HG03558 (cell line): Measurements from ENCODE around the gene SYT4.

Experiments used
- ATAC-seq: cut with Tn5 transposase; IDR thresholded peaks from one replicate; pipeline ENCODE4 v1.9.1; 2021; ENCODE audit warnings: moderate number of reproducible peaks; ENCODE audit not compliant: unreplicated experiment; ENCODE audit errors: extremely low read depth

Gene SYT4

DNA sequence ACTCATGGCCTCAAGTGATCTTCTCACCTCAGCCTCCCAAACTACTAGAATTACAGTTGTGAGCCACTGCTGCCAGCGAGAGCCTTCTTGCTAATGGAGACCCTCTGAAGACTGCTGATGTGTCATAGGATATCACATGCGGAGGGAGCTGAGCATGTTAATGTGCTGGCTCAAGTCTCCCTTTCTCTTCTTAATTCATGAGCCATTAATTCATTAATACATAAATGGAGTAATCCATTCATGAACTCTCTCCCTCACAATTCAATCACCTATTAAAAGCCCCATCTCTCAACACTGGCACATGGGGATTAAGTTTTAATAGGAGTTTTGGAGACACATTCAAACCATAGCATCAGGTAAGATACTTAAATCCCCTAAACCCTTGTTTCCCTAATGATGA lies 54.8 kb downstream of the SYT4 start:
- ATAC-seq, result no peak

DNA sequence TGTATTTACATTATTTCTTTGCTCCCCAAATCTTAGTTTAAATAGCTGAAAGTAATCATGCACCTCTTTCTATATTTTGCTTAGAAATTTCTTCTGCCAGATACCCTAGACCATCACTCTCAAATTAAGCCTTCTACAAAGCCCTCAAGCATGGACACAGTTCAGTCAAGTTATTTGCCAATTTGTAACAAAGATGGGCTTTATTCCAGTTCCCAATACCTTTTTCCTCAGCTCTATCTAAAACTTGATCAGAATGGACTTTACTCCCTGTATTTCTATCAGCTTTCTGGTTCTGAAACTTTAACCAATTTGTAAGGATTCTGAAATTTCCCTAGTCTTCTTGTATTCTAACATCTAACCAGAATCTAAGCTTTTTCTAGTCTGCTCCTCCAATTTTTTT lies 56.6 kb downstream of the SYT4 start:
- ATAC-seq, result no peak
